IPS-18a (cell line): ENCODE results near the gene NTRK2.

Experiments
- H3K27ac ChIP-seq: one replicate; pipeline ENCODE4 v1.5.1; 2013; ENCODE audit warnings: low read length
- H3K27me3 ChIP-seq: one replicate; pipeline ENCODE4 v1.6.1; 2013; ENCODE audit warnings: mild to moderate bottlenecking, low read length; ENCODE audit not compliant: control insufficient read depth, insufficient read depth
- H3K36me3 ChIP-seq: one replicate; pipeline ENCODE4 v1.6.1; 2013; ENCODE audit warnings: low read depth, low read length; ENCODE audit not compliant: control insufficient read depth
- H3K4me1 ChIP-seq: one replicate; pipeline ENCODE4 v1.6.1; 2013; ENCODE audit warnings: low read depth, low read length; ENCODE audit not compliant: control insufficient read depth
- H3K4me3 ChIP-seq: one replicate; pipeline ENCODE4 v1.5.1; 2013; ENCODE audit warnings: low read length
- H3K9ac ChIP-seq: one replicate; pipeline ENCODE4 v1.6.1; 2013; ENCODE audit warnings: mild to moderate bottlenecking, low read length, moderate library complexity
- H3K9me3 ChIP-seq: one replicate; pipeline ENCODE4 v1.6.1; 2013; ENCODE audit warnings: low read depth, low read length; ENCODE audit not compliant: control insufficient read depth

NTRK2 gene

GRCh38 chr9:85041466-85042137, 372.1 kb downstream of the NTRK2 start:
- Histone ChIP-seq H3K9ac (no peak overlapping the region), H3K36me3 (no peaks in the 10 kb centered on the region), H3K4me1 (peaks cover 6% of the 10 kb centered on the region), H3K27me3 (no peaks in the 10 kb centered on the region), H3K4me3 (no peak overlapping the region), H3K27ac (no peak overlapping the region), H3K9me3 (no peaks in the 10 kb centered on the region)

GRCh38 chr9:85042981-85043647, 373.6 kb downstream of the NTRK2 start:
- Histone ChIP-seq H3K36me3 (no peaks in the 10 kb centered on the region), H3K4me1 (peaks cover 6% of the 10 kb centered on the region), H3K27me3 (no peaks in the 10 kb centered on the region), H3K9ac (no peak overlapping the region), H3K27ac (no peak overlapping the region), H3K4me3 (no peak overlapping the region), H3K9me3 (no peaks in the 10 kb centered on the region)

GRCh38 chr9:85045271-85045670, 375.7 kb downstream of the NTRK2 start:
- no peak overlapping the region for H3K9ac ChIP-seq
- H3K9me3 ChIP-seq = no peaks in the 10 kb centered on the region
- H3K4me1 ChIP-seq = peaks cover 6% of the 10 kb centered on the region
- H3K36me3 ChIP-seq = no peaks in the 10 kb centered on the region
- no peak overlapping the region for H3K4me3 ChIP-seq
- H3K27me3 ChIP-seq = no peaks in the 10 kb centered on the region
- H3K27ac ChIP-seq = no peak overlapping the region

- Histone ChIP-seq H3K4me3 (no peak overlapping the region), H3K27me3 (no peaks in the 10 kb centered on the region), H3K9me3 (no peaks in the 10 kb centered on the region), H3K9ac (no peak overlapping the region), H3K27ac (no peak overlapping the region), H3K4me1 (no peaks in the 10 kb centered on the region), H3K36me3 (no peaks in the 10 kb centered on the region)
These were observed 376.9 kb downstream of the NTRK2 start for GRCh38 chr9:85046475-85046874.

- no peaks in the 10 kb centered on the region for H3K9me3 ChIP-seq
- H3K9ac ChIP-seq = no peak overlapping the region
- H3K27me3 ChIP-seq = no peaks in the 10 kb centered on the region
- no peaks in the 10 kb centered on the region for H3K36me3 ChIP-seq
- H3K27ac ChIP-seq = no peak overlapping the region
- no peak overlapping the region for H3K4me3 ChIP-seq
- no peaks in the 10 kb centered on the region for H3K4me1 ChIP-seq
These were observed 383.8 kb downstream of the NTRK2 start for GRCh38 chr9:85053206-85053786.

- no peak overlapping the region for H3K9ac ChIP-seq
- H3K4me1 ChIP-seq = no peaks in the 10 kb centered on the region
- H3K36me3 ChIP-seq = no peaks in the 10 kb centered on the region
- no peaks in the 10 kb centered on the region for H3K27me3 ChIP-seq
- no peaks in the 10 kb centered on the region for H3K9me3 ChIP-seq
- H3K4me3 ChIP-seq = no peak overlapping the region
- no peak overlapping the region for H3K27ac ChIP-seq
These were observed 384.5 kb downstream of the NTRK2 start for GRCh38 chr9:85054017-85054416.

- Histone ChIP-seq H3K4me1 (no peaks in the 10 kb centered on the region), H3K27ac (no peak overlapping the region), H3K36me3 (no peaks in the 10 kb centered on the region), H3K9ac (no peak overlapping the region), H3K4me3 (no peak overlapping the region), H3K27me3 (no peaks in the 10 kb centered on the region), H3K9me3 (no peaks in the 10 kb centered on the region)
These were observed 386.1 kb downstream of the NTRK2 start for GRCh38 chr9:85055506-85056202.

GRCh38 chr9:85056203-85056572, 386.7 kb downstream of the NTRK2 start:
- Histone ChIP-seq H3K27me3 (no peaks in the 10 kb centered on the region), H3K9me3 (no peaks in the 10 kb centered on the region), H3K4me1 (no peaks in the 10 kb centered on the region), H3K27ac (no peak overlapping the region), H3K36me3 (no peaks in the 10 kb centered on the region), H3K9ac (no peak overlapping the region), H3K4me3 (no peak overlapping the region)

- H3K36me3 ChIP-seq = no peaks in the 10 kb centered on the region
- no peak overlapping the region for H3K4me3 ChIP-seq
- H3K27me3 ChIP-seq = no peaks in the 10 kb centered on the region
- H3K9ac ChIP-seq = no peak overlapping the region
- no peaks in the 10 kb centered on the region for H3K9me3 ChIP-seq
- H3K27ac ChIP-seq = no peak overlapping the region
- peaks cover 7% of the 10 kb centered on the region for H3K4me1 ChIP-seq
These were observed 392.4 kb downstream of the NTRK2 start for GRCh38 chr9:85061969-85062368.

GRCh38 chr9:85062385-85063022, 393.0 kb downstream of the NTRK2 start:
- Histone ChIP-seq H3K36me3 (no peaks in the 10 kb centered on the region), H3K9me3 (no peaks in the 10 kb centered on the region), H3K27me3 (no peaks in the 10 kb centered on the region), H3K4me1 (peaks cover 7% of the 10 kb centered on the region), H3K9ac (no peak overlapping the region), H3K27ac (no peak overlapping the region), H3K4me3 (no peak overlapping the region)

- Histone ChIP-seq H3K9me3 (no peaks in the 10 kb centered on the region), H3K4me1 (peaks cover 7% of the 10 kb centered on the region), H3K9ac (no peak overlapping the region), H3K27me3 (no peaks in the 10 kb centered on the region), H3K27ac (no peak overlapping the region), H3K4me3 (no peak overlapping the region), H3K36me3 (no peaks in the 10 kb centered on the region)
These were observed 395.4 kb downstream of the NTRK2 start for GRCh38 chr9:85064811-85065371.
